C4-2B (cell line): ENCODE data around the gene MEIS1.

Experiments used
- H3K27ac ChIP-seq: fragments of 450-650 bp; 2 replicates; pipeline ENCODE4 v1.5.1; 2017
- ZFX ChIP-seq: fragments of 450-650 bp; IDR thresholded peaks from 2 replicates; pipeline ENCODE4 v1.6.1; 2017
- TF ChIP-seq, protein P1 (sequence below): fragments of 450-650 bp; conservative IDR thresholded peaks from 2 replicates; pipeline ENCODE4 v1.5.1; 2017; ENCODE audit warnings: mild to moderate bottlenecking

The MEIS1 gene

GRCh38 chr2:66536997-66537396, 102.1 kb downstream of the MEIS1 start:
- H3K27ac ChIP-seq, result no peak overlapping the region
- TF ChIP-seq, protein P1, sequence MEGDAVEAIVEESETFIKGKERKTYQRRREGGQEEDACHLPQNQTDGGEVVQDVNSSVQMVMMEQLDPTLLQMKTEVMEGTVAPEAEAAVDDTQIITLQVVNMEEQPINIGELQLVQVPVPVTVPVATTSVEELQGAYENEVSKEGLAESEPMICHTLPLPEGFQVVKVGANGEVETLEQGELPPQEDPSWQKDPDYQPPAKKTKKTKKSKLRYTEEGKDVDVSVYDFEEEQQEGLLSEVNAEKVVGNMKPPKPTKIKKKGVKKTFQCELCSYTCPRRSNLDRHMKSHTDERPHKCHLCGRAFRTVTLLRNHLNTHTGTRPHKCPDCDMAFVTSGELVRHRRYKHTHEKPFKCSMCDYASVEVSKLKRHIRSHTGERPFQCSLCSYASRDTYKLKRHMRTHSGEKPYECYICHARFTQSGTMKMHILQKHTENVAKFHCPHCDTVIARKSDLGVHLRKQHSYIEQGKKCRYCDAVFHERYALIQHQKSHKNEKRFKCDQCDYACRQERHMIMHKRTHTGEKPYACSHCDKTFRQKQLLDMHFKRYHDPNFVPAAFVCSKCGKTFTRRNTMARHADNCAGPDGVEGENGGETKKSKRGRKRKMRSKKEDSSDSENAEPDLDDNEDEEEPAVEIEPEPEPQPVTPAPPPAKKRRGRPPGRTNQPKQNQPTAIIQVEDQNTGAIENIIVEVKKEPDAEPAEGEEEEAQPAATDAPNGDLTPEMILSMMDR, result no peak
- no peak for TF ChIP-seq ZFX

DNA sequence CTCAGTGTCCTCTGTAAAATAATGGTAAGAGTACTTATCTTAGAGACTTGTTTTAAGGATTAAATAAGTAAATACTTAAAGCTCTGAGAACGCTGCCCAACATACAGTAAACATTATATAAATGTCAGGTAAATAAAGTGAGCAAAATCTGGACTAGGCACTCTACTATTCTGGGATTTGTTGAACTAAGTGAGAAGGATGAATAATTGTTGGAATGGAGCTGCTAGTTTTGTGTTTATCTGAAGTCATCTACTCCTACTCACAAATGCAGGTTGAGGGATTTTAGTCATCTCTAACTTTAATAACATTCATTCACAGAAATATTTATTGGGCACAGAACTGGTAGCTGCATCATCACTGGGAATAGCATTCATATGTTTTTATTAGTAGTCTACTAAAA, 103.4 kb downstream of the MEIS1 start:
- no peak overlapping the region for H3K27ac ChIP-seq
- no peak for TF ChIP-seq ZFX
- TF ChIP-seq, protein P1, result no peak

GRCh38 chr2:66539452-66539851, 104.5 kb downstream of the MEIS1 start:
- TF ChIP-seq ZFX, result no peak
- TF ChIP-seq, protein P1, result no peak
- H3K27ac ChIP-seq, result no peak overlapping the region

- TF ChIP-seq ZFX, result no peak
- no peak overlapping the region for H3K27ac ChIP-seq
These were observed 106.7 kb downstream of the MEIS1 start for GRCh38 chr2:66541646-66542045.

DNA sequence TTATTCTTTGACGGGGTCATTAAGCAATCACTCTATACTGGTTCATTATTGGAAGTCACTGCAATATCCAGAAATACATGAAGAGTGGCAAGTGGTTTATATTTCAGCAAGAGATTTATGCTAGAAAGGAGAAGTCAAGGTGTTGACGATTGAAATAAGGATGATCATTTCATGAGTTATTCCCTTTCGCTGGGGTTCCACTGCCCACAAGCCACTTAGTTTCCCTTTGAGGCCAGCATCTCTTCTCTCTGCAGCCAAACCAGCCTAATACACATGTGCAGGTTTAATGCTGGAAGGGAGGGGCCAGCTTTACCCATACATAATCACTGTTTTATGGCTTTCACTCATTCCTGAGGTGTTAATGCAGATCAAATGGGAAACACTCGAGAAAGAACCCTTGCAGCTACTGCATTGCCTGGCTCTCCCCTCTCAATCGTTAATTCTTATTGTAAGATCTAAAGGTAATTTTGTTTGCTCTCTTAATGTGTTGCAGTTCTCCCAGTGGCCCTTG, 108.4 kb downstream of the MEIS1 start:
- TF ChIP-seq, protein P1, result no peak
- TF ChIP-seq ZFX, result no peak
- no peak overlapping the region for H3K27ac ChIP-seq

DNA sequence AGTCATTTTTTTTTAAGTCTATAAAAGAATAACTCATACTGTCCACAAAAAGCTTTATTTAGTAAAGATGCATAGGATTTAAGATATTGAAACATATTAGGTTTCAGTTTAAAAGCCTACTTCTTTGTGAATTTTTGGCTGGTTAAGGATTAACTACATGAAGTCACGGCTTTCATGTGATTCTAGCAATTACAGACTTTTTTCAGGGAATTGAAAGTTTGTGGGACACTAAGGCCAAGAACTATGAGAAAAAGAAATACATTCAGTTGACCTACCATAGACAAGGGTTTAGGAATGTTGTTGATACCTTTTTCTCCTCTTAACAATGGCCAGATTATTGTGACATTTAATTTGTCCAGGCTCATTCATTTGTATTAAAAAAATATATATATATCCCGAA, 109.3 kb downstream of the MEIS1 start:
- no peak for TF ChIP-seq ZFX
- TF ChIP-seq, protein P1, result no peak
- no peak overlapping the region for H3K27ac ChIP-seq

- TF ChIP-seq ZFX, result no peak
- TF ChIP-seq, protein P1, result no peak
These were observed 110.3 kb downstream of the MEIS1 start for GRCh38 chr2:66545258-66545657.

GRCh38 chr2:66547118-66547517, 112.2 kb downstream of the MEIS1 start:
- no peak for TF ChIP-seq ZFX
- TF ChIP-seq, protein P1, result no peak
- no peak overlapping the region for H3K27ac ChIP-seq

More at GRCh38 chr2:66545258-66545657, 110.3 kb downstream of the MEIS1 start:
- H3K27ac ChIP-seq, result no peak overlapping the region
